SK-N-SH (cell line): Measurements from ENCODE around the gene TAS1R1. TPM values are rescaled to one million over a fixed set of nuclear protein-coding genes. Genes with fewer than 3 reads are reported as not detected.
A peak's percentile ranks its signal among the peaks of the same experiment; 100 is the strongest.

ENCODE experiments used
- CTCF ChIA-PET: fragments of 300-600, 350-600 bp; formaldehyde crosslinking; extraction: SDS; loops from one replicate; lab custom pipeline; 2021; lab: Yijun Ruan, JAX
- POLR2A ChIA-PET: fragments of 350-600 bp; sonication (Branson Sonifier 250); formaldehyde crosslinking; extraction: SDS; loops from one replicate; lab custom pipeline; 2020; ENCODE audit warnings: antibody characterized with exemption, inconsistent platforms; lab: Yijun Ruan, JAX
- DNase-seq: peaks from one replicate; pipeline ENCODE4 v3.0.0; 2012
- H2AFZ ChIP-seq: fragments of 200-600 bp; sonication (generic); 2 replicates; pipeline ENCODE4 v1.8.1; 2016; ENCODE audit warnings: antibody characterized with exemption, mild to moderate bottlenecking, low read depth
- H3F3A ChIP-seq: fragments of 200-600 bp; sonication (generic); replicated peaks from 2 replicates; pipeline ENCODE3; 2016; ENCODE audit warnings: antibody characterized with exemption, mild to moderate bottlenecking; ENCODE audit not compliant: insufficient read depth
- H3K27ac ChIP-seq, 2 experiments: fragments of 200-500 bp in 1 of 2; fragments of 200-600 bp in 1 of 2; sonication (Bioruptor generic) in 1 of 2; sonication (generic), shearing (Covaris generic) in 1 of 2; 2 replicates each; pipeline versions ENCODE4 v1.5.1 to v1.6.1; 2014 to 2016; ENCODE audit warnings: low read depth in 2 of 2, inconsistent platforms in 1 of 2, low read length in 1 of 2, mild to moderate bottlenecking in 1 of 2, mixed read lengths in 1 of 2
- H3K27me3 ChIP-seq: fragments of 200-600 bp; sonication (generic), shearing (Covaris generic); 2 replicates; pipeline ENCODE4 v1.6.1; 2016; ENCODE audit warnings: mixed run types; ENCODE audit not compliant: insufficient read depth
- H3K36me3 ChIP-seq, 2 experiments: fragments of 200-500 bp in 1 of 2; fragments of 200-600 bp in 1 of 2; sonication (Bioruptor generic) in 1 of 2; sonication (generic) in 1 of 2; replicated peaks in 1 of 2; 2 replicates each; pipeline versions ENCODE3 to v1.5.1; 2014 to 2016; ENCODE audit warnings: low read length in 1 of 2, mild to moderate bottlenecking in 1 of 2; ENCODE audit not compliant: insufficient read depth in 2 of 2, control insufficient read depth in 1 of 2
- H3K4me1 ChIP-seq, 2 experiments: fragments of 200-500 bp in 1 of 2; fragments of 200-600 bp in 1 of 2; sonication (Bioruptor generic) in 1 of 2; sonication (generic), shearing (Covaris generic) in 1 of 2; 2 replicates each; pipeline versions ENCODE4 v1.5.1 to v1.6.1; 2014 to 2016; ENCODE audit warnings: low read depth in 1 of 2, low read length in 1 of 2, mixed run types in 1 of 2; ENCODE audit not compliant: insufficient read depth in 2 of 2, control insufficient read depth in 1 of 2
- H3K4me2 ChIP-seq: fragments of 200-600 bp; sonication (generic), shearing (Covaris generic); 2 replicates; pipeline ENCODE4 v1.6.1; 2017; ENCODE audit warnings: mixed run types
- H3K4me3 ChIP-seq, 2 experiments: fragments of 200-500 bp in 1 of 2; fragments of 200-600 bp in 1 of 2; sonication (Bioruptor generic) in 1 of 2; sonication (generic), shearing (Covaris generic) in 1 of 2; 2 replicates each; pipeline versions ENCODE4 v1.5.1 to v1.8.1; 2014 to 2016; ENCODE audit warnings: low read depth in 2 of 2, inconsistent platforms in 1 of 2, low read length in 1 of 2, mild to moderate bottlenecking in 1 of 2, mixed read lengths in 1 of 2, moderate library complexity in 1 of 2
- H3K79me2 ChIP-seq: fragments of 200-600 bp; sonication (generic); 2 replicates; pipeline ENCODE4 v1.8.1; 2017; ENCODE audit warnings: mild to moderate bottlenecking; ENCODE audit not compliant: insufficient read depth
- H3K9ac ChIP-seq: fragments of 200-600 bp; sonication (generic); 2 replicates; pipeline ENCODE4 v1.6.1; 2017; ENCODE audit warnings: mixed run types
- H3K9me2 ChIP-seq: fragments of 200-600 bp; sonication (generic); 2 replicates; pipeline ENCODE4 v1.6.1; 2017; ENCODE audit warnings: mixed run types
- H3K9me3 ChIP-seq: fragments of 200-600 bp; sonication (generic); 2 replicates; pipeline ENCODE4 v1.6.1; 2017; ENCODE audit warnings: mixed run types, mild to moderate bottlenecking, moderate library complexity
- H4K20me1 ChIP-seq: fragments of 200-600 bp; sonication (generic); 2 replicates; pipeline ENCODE4 v1.6.1; 2017; ENCODE audit warnings: mild to moderate bottlenecking, mixed run types; ENCODE audit not compliant: insufficient read depth
- EZH2phosphoT487 ChIP-seq: fragments of 200-600 bp; sonication (generic); IDR thresholded peaks from 2 replicates; pipeline ENCODE4 v1.6.1; 2017; ENCODE audit warnings: low read depth, mixed run types, mild to moderate bottlenecking, antibody characterized with exemption, moderate library complexity, borderline replicate concordance
- FOSL2 ChIP-seq: IDR thresholded peaks from 2 replicates; pipeline ENCODE4 v1.4.0; 2012; ENCODE audit warnings: low read depth, mild to moderate bottlenecking, moderate library complexity, borderline replicate concordance
- MEF2A ChIP-seq: IDR thresholded peaks from 2 replicates; pipeline ENCODE4 v1.4.0; 2012; ENCODE audit warnings: low read depth, borderline replicate concordance
- NFIC ChIP-seq: IDR thresholded peaks from 2 replicates; pipeline ENCODE4 v1.4.0; 2012; ENCODE audit warnings: borderline replicate concordance
- NRF1 ChIP-seq: IDR thresholded peaks from 2 replicates; pipeline ENCODE4 v1.6.1; 2012; ENCODE audit warnings: low read depth, mild to moderate bottlenecking, low read length
- RCOR1 ChIP-seq: fragments of 150-350 bp; IDR thresholded peaks from 2 replicates; pipeline ENCODE4 v1.6.1; 2017; ENCODE audit warnings: antibody characterized with exemption, low read length
- REST ChIP-seq: IDR thresholded peaks from 2 replicates; pipeline ENCODE4 v1.6.1; 2012; ENCODE audit warnings: mild to moderate bottlenecking, low read depth, low read length, moderate library complexity
- SMC3 ChIP-seq: IDR thresholded peaks from 2 replicates; pipeline ENCODE4 v1.6.1; 2012; ENCODE audit warnings: low read depth, low read length, improper control_type of control experiment
- WGBS: methylation state at CpG from one replicate; pipeline ENCODE4 v1.1.6; 2017; ENCODE audit warnings: low lambda C conversion rate; 5-methylcytosine and 5-hydroxymethylcytosine counted together
- polyA plus RNA-seq, 3 experiments: library from polyadenylated mRNA; depleted of rRNA; stranded (reverse); fragments of >200 nt; gene quantifications; 2 replicates each; pipeline ENCODE4 v1.2.3, GENCODE V29; 2012
- TF ChIP-seq, protein P1 (sequence below): fragments of 200-600 bp; sonication (generic); IDR thresholded peaks from 2 replicates; pipeline ENCODE4 v1.6.1; 2017; ENCODE audit warnings: antibody characterized with exemption, mild to moderate bottlenecking, moderate library complexity
- TF ChIP-seq, protein P2 (sequence below): fragments of 150-350 bp; IDR thresholded peaks from 2 replicates; pipeline ENCODE4 v1.6.1; 2016; ENCODE audit warnings: mild to moderate bottlenecking, low read depth, low read length

Gene TAS1R1
- not detected in 2 replicates for polyA plus RNA-seq (2012; rRNA removed)
- polyA plus RNA-seq (2012; cell fraction: cytosol; rRNA removed) = 0.03 TPM in 1 of 2 replicates, not detected in the other
- 0.05 TPM in 2 replicates for polyA plus RNA-seq (2012; cell fraction: nucleus; rRNA removed)

DNA sequence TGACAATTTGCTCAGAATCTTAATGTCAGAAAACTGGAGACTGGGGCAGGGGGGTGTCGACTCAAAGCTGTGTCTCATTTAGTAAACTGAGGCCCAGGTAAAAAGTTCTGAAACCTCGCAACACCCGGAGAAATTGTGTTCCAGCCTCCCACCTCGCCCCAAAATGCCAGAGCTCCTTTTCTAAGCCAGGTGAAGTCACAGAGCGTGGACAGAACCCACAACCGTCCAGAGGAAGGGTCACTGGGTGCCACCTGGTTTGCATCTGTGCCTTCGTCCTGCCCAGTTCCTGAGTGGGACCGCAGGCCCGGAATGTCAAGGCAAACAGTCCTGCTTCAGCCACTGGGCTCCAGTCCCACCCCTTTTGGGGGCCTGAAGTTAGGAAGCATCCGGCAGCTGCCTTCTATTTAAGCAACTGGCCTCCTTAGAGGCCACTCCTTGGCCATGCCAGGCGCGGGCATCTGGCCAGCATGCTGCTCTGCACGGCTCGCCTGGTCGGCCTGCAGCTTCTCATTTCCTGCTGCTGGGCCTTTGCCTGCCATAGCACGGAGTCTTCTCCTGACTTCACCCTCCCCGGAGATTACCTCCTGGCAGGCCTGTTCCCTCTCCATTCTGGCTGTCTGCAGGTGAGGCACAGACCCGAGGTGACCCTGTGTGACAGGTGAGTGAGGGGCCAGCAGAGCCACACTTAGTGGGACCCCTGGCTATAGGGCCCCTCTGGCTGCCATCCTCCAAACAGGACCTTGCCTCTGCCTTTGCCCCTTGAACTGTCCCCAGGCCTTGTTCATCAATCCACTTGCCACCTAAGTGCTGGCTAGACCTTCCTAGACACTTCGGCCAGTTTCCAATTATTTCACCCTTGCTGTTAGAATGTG is at the start of gene TAS1R1:
TAS1R1 (plus strand) TSS at position 401 of the 872 bp plus-strand sequence; CDS start at position 468, 67 bp downstream.
- no peak for DNase-seq

More for the DNA sequence above, at the start of gene TAS1R1:
- Histone ChIP-seq H3F3A (no peaks in the 10 kb centered on the region), H3K4me1 (peaks cover 0 to 14% of the 10 kb centered on the region in 2 experiments; a peak in 1 of 4 replicates), H3K27ac (peak within 1 kb of the TSS; percentile 46 to 48; a peak in 2 of 4 replicates), H3K36me3 (no peaks in the 10 kb centered on the region), H3K79me2 (peaks cover 33% of the 10 kb centered on the region), H4K20me1 (no peaks in the 10 kb centered on the region), H3K9me2 (no peaks in the 10 kb centered on the region), H3K4me3 (peak within 1 kb of the TSS; percentile 82 to 86), H3K4me2 (peak within 1 kb of the TSS; percentile 87), H3K9me3 (no peaks in the 10 kb centered on the region), H3K9ac (peak within 1 kb of the TSS; percentile 91), H2AFZ (peak within 1 kb of the TSS; percentile 95), H3K27me3 (no peaks in the 10 kb centered on the region)
- 83% methylated on average over 17 of the region's 19 CpGs for WGBS
- POLR2A ChIA-PET = interaction anchor here (0.7 to 1.2 kb wide), 4 partner anchors 23 to 71 kb away, joined by 3 to 4 read pairs (median 4); partner anchors contain the start of gene KLHL21
- no peak for TF ChIP-seq SMC3
- no peak for TF ChIP-seq NRF1
- TF ChIP-seq REST = no peak
- no peak for TF ChIP-seq MEF2A
- no peak for TF ChIP-seq FOSL2
- TF ChIP-seq, protein P1, sequence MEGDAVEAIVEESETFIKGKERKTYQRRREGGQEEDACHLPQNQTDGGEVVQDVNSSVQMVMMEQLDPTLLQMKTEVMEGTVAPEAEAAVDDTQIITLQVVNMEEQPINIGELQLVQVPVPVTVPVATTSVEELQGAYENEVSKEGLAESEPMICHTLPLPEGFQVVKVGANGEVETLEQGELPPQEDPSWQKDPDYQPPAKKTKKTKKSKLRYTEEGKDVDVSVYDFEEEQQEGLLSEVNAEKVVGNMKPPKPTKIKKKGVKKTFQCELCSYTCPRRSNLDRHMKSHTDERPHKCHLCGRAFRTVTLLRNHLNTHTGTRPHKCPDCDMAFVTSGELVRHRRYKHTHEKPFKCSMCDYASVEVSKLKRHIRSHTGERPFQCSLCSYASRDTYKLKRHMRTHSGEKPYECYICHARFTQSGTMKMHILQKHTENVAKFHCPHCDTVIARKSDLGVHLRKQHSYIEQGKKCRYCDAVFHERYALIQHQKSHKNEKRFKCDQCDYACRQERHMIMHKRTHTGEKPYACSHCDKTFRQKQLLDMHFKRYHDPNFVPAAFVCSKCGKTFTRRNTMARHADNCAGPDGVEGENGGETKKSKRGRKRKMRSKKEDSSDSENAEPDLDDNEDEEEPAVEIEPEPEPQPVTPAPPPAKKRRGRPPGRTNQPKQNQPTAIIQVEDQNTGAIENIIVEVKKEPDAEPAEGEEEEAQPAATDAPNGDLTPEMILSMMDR = no peak
- TF ChIP-seq EZH2phosphoT487 = no peak
- TF ChIP-seq, protein P2, sequence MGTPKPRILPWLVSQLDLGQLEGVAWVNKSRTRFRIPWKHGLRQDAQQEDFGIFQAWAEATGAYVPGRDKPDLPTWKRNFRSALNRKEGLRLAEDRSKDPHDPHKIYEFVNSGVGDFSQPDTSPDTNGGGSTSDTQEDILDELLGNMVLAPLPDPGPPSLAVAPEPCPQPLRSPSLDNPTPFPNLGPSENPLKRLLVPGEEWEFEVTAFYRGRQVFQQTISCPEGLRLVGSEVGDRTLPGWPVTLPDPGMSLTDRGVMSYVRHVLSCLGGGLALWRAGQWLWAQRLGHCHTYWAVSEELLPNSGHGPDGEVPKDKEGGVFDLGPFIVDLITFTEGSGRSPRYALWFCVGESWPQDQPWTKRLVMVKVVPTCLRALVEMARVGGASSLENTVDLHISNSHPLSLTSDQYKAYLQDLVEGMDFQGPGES = no peak
- TF ChIP-seq NFIC = no peak
- no peak for TF ChIP-seq RCOR1
- CTCF ChIA-PET = interaction anchor here (0.6 to 4.5 kb wide), 56 partner anchors 9 to 308 kb away, joined by 3 to 68 read pairs (median 6); partner anchors contain the start of genes KLHL21, PHF13, PLEKHG5 and ZBTB48
